Anterior cingulate cortex (tissue), 58 donors: Measurements from ENCODE around the gene MASP2.
"Not testable (repeated sequence)": the region's sequence is repeated elsewhere in the genome, so short reads cannot be mapped to it uniquely, and the experiment has no call there.

Source experiments
- DNase-seq, 58 donors: peaks; one replicate each; lab custom pipeline; 2025; lab: John Stamatoyannopoulos, UW

MASP2 gene

GRCh38 chr1:11046625-11047365 lies at the start of gene MASP2:
MASP2 (minus strand) TSS chr1:11047239; CDS start chr1:11047207, 32 bp downstream.
- DNase-seq: no peak

DNA sequence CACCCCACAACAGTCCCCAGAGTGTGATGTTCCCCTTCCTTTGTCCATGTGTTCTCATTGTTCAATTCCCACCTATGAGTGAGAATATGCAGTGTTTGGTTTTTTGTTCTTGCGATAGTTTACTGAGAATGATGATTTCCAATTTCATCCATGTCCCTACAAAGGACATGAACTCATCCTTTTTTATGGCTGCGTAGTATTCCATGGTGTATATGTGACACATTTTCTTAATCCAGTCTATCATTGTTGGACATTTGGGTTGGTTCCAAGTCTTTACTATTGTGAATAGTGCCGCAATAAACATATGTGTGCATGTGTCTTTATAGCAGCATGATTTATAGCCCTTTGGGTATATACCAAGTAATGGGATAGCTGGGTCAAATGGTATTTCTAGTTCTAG lies 36.7 kb upstream of the MASP2 start:
- DNase-seq: not testable (repeated sequence)

- no peak for DNase-seq
These were observed 33.9 kb upstream of the MASP2 start for GRCh38 chr1:11080931-11081330.

DNA sequence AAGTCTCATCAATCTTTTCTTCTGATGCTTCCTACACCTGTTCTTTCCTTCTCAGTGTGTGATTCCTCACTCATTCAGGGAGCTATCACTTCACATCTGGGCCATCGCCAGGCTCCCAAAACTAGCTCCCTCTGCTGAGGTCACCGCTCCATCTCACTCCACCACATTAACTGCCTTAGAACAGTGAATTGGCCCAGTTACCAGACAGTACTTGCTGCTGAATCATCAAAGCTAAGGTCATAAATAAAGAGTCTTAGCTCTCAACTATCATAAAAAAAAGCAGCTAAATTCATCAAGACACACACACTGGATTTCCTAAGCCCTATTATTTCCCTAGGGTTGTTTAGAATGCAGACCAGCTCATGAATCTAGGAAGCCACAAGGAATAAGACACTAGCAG lies 31.6 kb upstream of the MASP2 start:
- DNase-seq: no peak

DNA sequence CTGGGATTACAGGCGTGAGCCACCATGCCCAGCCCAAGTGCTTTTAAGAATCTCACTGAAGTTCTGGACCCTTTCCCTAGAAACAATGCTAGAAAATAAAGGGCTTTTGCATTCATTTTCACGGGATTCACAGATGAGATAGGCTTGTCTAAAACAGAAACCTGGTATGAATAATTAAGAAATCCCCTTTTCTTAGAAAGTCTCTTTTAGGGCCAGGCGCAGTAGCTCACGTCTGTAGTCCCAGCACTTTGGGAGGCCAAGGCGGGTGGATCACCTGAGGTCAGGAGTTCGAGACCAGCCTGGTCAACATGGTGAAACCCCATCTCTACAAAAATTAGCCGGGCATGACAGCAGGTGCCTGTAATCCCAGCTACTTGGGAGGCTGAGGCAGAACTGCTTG lies 26.4 kb upstream of the MASP2 start:
- DNase-seq: not testable (repeated sequence)

- peak in 1 of 58 donors; percentile 19 for DNase-seq
These were observed 25.3 kb upstream of the MASP2 start for GRCh38 chr1:11072216-11072917.

DNA sequence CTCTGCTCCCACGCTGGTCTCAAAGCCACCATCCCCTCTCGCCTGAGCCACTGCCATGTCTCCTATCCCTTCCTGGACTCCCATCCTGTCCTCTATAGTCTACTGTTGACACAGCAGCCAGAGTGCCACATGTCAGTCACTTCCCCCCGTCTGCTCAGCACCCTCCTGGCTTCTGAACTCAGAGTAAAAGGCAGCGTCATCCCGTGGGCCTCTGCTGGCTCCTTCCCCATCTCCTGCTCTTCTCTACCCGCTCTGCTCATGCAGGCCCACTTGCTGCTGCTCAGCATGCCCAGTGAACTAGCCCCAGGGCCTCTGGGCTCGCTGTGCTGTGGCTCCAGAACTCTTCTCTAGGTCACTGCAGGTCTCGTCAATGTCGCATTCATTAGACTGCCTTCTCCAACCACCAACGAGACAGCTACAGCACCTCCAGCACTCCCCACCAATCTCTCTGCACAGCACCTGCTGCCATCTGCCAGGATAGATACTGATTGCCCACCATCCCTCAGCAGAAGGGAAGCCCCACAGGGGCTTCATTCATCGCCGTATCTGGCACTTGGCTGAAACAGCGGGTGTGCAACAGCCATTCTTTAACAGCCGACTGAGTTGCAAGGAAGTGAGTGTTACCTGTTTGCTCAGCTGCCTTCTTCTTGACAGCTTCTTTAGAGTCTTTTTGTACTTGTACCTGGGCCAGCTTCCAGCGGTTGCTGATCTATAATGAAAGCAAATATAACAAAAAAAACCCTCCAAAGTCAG lies 24.6 kb upstream of the MASP2 start:
- DNase-seq: peak in 1 of 58 donors; percentile 18

DNA sequence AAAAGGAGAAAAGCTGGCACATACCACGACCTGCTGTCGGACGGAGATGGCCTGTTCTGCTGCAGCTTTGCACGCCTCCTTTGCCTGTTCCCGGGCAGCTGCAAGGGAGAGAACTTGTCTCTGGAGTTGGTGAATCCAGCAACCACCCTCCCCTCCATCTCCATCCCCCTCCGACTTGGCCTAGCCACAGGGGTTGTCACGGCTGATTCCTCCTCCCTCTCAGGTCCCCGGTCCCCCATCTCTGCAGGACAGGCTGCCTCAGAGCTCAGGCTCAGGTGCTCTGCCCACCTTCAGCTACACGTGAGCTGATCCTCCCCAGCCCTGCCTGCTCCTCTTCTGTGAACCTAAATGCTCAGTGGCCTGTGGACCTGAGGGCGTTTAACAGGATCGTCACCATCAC lies 23.8 kb upstream of the MASP2 start:
- DNase-seq: no peak

GRCh38 chr1:11068600-11069473 lies 21.8 kb upstream of the MASP2 start:
- DNase-seq: peak in 1 of 58 donors; percentile 8

- peak in 24 of 58 donors; percentile 11 to 80 (median 32) for DNase-seq
These were observed 20.9 kb upstream of the MASP2 start for GRCh38 chr1:11067716-11068599.

- no peak for DNase-seq
These were observed 18.8 kb upstream of the MASP2 start for GRCh38 chr1:11065796-11066195.

DNA sequence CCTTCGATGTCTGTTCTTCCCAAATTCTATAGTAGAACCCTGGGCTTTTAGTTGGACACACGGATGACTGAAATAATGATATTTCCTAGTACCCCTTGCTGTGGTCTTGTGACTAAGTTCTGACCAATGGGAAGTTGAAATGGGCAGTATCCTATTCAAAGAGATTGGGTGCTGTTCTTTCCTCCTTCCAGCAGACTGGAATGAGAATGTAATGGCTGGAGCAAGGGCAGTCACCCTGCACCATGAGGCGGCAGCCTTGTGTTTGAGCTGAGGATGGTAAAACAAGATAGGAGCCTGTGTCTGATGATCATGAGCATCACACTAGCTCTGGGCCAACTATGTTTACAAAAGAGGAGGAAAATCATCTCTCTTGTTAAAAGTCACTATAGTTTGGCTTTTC lies 17.9 kb upstream of the MASP2 start:
- DNase-seq: no peak

DNA sequence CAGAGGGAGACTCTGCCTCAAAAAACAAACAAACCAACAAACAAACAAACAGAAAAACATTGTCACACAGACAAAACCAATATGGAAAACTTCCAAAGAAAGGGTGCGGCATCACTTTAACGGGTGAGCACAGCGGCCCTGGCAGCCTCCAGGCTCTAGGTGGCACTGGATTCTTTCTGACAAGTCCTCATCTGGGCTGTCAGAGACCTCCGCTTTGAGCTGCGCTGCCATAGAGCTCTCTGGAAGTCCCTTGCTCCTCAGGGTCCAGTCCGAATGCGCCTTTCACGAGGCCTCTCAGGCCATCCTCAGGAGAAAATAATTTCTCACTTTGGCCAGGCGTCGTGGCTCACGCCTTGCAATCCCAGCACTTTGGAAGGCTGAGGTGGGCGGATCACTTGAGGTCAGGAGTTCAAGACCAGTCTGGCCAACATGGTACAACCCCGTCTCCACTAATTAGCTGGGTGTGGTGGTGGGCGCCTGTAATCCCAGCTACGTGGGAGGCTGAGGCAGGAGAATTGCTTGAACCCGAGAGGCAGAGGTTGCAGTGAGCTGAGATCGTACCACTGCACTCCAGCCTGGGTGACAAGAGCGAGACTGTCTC lies 17.0 kb upstream of the MASP2 start:
- not testable (repeated sequence) for DNase-seq

DNA sequence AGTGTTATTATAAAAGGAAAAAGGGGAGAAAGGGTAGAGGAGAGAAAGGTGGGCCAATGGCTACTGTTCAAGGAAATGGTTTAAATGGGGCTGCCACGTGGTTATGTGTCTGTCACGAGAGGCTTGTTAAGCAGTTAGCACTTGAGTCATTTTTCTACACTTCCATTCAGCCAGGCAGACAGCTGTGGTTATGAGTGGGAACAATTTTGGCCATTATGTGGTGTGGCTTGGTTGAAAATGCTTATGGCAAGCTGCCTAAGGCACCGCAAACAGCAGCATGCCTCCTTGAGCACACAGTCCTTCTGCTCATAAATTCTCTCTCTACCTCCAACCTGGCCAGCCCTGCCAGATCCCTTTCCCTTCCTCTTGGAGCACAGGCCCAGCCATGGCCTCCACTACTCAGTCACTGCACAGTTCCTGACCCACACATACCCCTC lies 15.9 kb upstream of the MASP2 start:
- peak in 13 of 58 donors; percentile 11 to 71 (median 34) for DNase-seq

GRCh38 chr1:11061652-11062365 lies 14.8 kb upstream of the MASP2 start:
- DNase-seq: peak in 1 of 58 donors; percentile 10

DNA sequence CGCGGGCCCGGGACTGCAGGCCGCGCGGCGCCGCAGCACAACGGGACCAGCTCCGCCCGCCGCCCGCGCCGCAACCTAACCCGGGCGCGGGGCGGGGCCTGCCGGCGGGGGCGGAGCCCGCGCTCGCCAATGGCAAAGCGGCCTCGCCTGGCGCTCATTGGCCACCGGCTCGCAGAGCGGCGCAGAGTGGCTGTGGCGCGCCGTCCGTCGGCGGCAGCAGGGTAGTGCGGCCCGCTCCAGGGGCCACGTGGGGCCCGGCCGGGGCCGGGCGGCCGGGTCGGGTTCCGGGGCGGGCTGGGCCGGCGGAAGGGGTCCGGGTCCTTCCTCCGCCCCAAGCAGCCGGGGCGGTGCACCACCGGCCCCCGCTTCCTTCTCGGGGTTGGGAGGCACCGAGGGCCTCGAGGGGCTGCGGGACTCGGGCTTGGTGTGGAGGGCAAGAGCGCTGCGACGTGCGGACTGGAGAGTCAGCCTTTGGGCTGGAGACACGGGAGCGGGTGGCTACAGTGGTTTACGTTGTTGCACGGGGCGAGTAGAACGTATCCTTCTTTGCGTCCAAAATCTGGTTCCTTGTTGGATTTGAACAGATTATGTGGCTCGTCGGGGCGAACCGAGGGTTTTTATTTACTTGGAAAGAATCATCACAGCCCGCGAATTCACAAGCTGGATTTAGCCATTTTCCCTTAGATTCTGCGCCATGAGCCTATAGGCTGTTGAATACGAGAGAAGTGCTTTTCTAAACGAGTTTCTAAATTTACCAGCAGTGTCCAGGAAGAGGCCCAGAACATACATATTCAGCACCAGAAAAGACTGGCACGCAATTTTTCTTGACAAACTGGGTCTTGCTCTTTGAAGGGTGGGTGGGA lies 13.2 kb upstream of the MASP2 start, which contains the start of gene SRM:
SRM (minus strand) TSS at position 51 of the 863 bp plus-strand sequence. CDS start 75 bp downstream, outside the sequence.
- peak; percentile 43 to 94 (median 83) for DNase-seq
